ENCODE results near the gene BAZ2B.

Gene BAZ2B

DNA sequence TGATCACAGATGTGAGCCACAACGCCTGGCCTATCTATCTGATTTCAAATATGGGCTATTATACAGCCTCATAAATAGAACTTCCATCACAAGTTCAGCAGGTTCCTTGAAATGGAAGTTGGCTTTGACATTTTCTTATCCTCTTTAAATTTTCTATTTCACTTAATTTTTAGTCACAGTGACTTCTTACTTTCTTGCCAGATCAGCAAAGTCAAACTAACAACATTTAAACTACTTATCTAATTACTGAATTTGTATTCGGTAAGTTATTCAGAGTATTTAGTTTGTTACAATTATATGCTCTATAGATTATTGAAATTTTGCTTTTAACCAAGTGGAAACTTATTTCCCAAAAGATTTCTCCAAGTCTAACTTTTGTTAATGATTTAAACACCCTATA lies 108.2 kb downstream of the BAZ2B start:
- TF ChIP-seq, protein P1, sequence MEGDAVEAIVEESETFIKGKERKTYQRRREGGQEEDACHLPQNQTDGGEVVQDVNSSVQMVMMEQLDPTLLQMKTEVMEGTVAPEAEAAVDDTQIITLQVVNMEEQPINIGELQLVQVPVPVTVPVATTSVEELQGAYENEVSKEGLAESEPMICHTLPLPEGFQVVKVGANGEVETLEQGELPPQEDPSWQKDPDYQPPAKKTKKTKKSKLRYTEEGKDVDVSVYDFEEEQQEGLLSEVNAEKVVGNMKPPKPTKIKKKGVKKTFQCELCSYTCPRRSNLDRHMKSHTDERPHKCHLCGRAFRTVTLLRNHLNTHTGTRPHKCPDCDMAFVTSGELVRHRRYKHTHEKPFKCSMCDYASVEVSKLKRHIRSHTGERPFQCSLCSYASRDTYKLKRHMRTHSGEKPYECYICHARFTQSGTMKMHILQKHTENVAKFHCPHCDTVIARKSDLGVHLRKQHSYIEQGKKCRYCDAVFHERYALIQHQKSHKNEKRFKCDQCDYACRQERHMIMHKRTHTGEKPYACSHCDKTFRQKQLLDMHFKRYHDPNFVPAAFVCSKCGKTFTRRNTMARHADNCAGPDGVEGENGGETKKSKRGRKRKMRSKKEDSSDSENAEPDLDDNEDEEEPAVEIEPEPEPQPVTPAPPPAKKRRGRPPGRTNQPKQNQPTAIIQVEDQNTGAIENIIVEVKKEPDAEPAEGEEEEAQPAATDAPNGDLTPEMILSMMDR (IDR thresholded peaks at IDR 0.05; ENCODE audit: insufficient read depth, low read depth, low read length, missing control alignments), result no peak
- no peak overlapping the region for H3K4me3 ChIP-seq (ENCODE audit: low read length)
- no peak for DNase-seq (ENCODE audit: low read depth)

DNA sequence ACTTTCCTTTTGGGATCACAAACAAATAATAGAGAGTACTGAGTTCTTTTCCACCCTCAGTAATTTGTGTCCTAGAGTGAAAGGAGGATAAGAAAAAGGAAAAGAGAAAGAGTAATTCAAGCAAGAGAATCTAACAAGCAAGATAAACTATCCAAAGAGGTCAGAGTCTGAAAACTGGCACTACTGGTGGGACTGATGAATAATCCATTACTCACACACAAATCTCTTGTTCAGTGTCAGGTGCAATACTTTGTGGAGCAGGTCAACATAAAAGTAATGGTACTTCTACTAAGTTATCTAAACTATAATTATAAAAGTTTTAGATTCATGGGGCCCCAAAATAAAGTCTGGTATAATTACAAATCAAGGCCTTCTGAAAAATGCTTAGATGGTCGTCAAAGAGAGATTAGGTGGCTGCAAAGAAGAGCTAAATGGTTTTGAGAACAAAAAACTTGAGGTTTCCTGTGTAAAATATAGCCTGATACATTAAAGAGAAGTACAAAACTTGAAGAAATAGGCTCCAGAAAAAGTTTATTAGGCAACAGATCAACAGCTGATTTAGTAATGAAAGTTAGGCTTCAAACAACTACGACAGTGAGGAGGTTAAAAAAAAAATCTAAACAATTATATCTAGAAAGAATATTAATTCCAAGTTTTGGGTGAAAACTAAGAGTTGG lies 109.4 kb downstream of the BAZ2B start:
- peak; percentile 80 for DNase-seq (ENCODE audit: low read depth)
- TF ChIP-seq, protein P1 (IDR thresholded peaks at IDR 0.05; ENCODE audit: insufficient read depth, low read depth, low read length, missing control alignments), result no peak
- H3K4me3 ChIP-seq (ENCODE audit: low read length), result no peak overlapping the region

DNA sequence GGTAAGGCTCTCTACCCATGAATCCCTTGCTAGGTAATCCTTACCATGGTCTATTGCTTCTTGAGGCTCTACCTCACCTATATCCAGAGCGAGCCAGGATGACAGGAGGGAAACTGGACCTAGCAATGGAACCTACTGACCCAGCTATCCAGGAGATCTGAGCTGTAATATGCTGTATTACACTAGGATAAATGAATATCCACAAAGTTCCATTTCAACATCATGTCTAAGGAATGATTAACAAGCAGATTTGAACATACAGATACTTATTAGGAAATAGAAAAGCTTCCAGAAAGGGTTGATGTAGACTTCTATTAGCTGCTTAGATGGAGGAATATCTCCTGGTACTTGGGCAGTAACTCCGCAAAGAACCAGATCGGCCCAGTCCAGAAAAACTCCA lies 110.1 kb downstream of the BAZ2B start:
- TF ChIP-seq, protein P1 (IDR thresholded peaks at IDR 0.05; ENCODE audit: insufficient read depth, low read depth, low read length, missing control alignments), result no peak
- H3K4me3 ChIP-seq (ENCODE audit: low read length), result no peak overlapping the region
- no peak for DNase-seq (ENCODE audit: low read depth)

DNA sequence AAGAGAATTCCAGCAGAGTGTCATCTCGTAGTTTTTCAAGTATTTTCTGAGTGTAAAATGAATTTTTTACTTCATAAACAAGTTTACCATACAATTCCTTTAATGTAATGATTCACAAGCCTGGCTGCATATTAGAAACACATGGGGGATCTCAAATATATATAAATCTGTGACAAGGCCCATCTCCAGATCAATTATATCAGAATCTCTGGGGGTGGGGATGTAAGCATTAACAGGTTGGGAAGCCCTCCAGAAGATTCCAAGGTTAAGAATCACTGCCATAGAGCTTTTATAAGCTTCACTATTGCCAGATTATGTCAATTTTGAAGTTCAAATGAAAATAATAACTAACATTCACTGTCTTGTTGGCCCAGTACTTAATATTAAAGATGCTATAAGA lies 111.2 kb downstream of the BAZ2B start:
- TF ChIP-seq, protein P1 (IDR thresholded peaks at IDR 0.05; ENCODE audit: insufficient read depth, low read depth, low read length, missing control alignments), result no peak
- no peak for DNase-seq (ENCODE audit: low read depth)
- no peak overlapping the region for H3K4me3 ChIP-seq (ENCODE audit: low read length)

DNA sequence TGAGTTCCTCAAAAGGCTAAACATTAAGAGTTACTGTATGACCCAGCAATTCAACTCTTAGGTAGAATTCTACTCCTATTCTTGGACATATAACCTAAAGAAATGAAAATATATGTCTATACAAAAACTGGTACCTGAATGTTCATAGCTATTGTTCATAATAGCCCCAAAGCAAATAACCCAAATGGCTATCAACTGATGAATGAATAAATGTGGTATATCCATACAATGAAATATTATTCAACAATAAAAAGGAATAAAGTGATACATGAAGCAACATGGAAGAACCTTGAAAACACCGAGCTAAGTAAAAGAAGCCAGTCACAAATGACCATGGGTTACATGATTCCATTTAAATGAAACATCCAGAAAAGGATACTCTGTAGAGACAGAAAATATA lies 114.6 kb downstream of the BAZ2B start:
- H3K4me3 ChIP-seq (ENCODE audit: low read length), result no peak overlapping the region
- TF ChIP-seq, protein P1 (IDR thresholded peaks at IDR 0.05; ENCODE audit: insufficient read depth, low read depth, low read length, missing control alignments), result no peak
- DNase-seq (ENCODE audit: low read depth), result no peak

DNA sequence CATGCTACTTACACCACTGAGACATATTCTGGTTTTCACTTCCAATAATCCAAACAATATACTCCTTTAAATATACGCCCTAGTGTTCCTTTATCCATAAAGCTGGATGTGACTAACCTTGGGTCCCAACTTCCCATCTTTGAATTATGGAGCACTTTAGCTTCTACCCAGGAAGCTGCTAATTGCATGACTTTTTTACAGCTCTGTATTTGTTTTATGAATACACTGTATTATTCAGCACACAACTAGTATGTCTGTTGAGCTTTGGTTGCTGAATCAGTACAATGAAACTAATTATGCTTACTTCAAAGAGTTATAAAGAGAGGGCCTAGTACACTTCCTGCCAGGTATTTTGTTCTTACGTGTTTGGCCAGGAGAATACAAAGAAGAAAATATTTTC lies 118.5 kb downstream of the BAZ2B start:
- DNase-seq (ENCODE audit: low read depth), result peak; percentile 51
- TF ChIP-seq, protein P1 (IDR thresholded peaks at IDR 0.05; ENCODE audit: insufficient read depth, low read depth, low read length, missing control alignments), result no peak
- H3K4me3 ChIP-seq (ENCODE audit: low read length), result no peak overlapping the region

DNA sequence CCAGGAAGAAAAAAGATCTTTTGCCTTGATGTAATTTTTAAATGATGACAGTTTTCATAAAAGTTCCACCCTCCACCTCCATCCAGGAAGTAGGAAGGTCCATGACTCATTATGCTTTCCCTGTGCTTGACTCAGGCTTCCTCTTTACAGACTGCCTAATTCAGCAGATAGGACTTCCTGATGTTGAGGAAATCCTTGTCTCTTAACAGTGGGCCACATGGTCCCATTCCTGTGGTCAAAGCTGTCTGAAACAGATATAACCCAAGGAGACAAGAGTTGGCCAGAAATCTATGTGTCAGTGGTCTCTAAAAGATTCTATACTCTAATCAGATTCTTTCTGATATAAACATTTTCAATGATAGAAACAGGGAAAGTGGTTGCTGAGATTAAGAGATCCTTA lies 119.1 kb downstream of the BAZ2B start:
- TF ChIP-seq, protein P1 (IDR thresholded peaks at IDR 0.05; ENCODE audit: insufficient read depth, low read depth, low read length, missing control alignments), result no peak
- DNase-seq (ENCODE audit: low read depth), result peak; percentile 93
- no peak overlapping the region for H3K4me3 ChIP-seq (ENCODE audit: low read length)
